ENCODE results near the gene ESYT2.

DNA sequence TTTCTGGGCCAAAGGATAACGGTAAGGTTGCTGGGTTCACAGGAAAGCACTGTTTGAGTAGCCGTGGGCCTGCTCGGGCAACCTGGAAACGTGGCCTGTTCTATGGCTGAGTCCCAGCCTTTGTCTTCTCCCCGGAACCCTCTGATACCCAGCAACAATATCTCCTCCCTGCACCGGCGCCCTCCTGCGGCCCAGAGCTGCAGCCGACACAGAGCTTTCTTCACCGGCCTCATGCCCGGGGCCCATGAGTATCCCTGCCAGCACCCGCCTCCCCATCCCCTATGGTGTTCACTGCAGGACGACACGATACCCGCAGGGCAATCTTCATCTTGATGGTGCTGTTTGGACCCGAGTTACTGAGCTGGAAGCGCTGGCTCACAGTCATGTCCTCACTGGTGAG lies 86.1 kb downstream of the ESYT2 start:
- TF ChIP-seq, protein P1, sequence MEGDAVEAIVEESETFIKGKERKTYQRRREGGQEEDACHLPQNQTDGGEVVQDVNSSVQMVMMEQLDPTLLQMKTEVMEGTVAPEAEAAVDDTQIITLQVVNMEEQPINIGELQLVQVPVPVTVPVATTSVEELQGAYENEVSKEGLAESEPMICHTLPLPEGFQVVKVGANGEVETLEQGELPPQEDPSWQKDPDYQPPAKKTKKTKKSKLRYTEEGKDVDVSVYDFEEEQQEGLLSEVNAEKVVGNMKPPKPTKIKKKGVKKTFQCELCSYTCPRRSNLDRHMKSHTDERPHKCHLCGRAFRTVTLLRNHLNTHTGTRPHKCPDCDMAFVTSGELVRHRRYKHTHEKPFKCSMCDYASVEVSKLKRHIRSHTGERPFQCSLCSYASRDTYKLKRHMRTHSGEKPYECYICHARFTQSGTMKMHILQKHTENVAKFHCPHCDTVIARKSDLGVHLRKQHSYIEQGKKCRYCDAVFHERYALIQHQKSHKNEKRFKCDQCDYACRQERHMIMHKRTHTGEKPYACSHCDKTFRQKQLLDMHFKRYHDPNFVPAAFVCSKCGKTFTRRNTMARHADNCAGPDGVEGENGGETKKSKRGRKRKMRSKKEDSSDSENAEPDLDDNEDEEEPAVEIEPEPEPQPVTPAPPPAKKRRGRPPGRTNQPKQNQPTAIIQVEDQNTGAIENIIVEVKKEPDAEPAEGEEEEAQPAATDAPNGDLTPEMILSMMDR (IDR thresholded peaks at IDR 0.05; ENCODE audit: low read length): no peak
- no peak for TF ChIP-seq EZH2phosphoT487 (IDR thresholded peaks at IDR 0.05; ENCODE audit: low read length)
